K562 (cell line): ENCODE measurements around the gene ZFAND2A. TPM values are rescaled to one million over a fixed set of nuclear protein-coding genes. Genes with fewer than 3 reads are reported as not detected.
A peak's percentile ranks its signal among the peaks of the same experiment; 100 is the strongest.

Experiments used
- ATAC-seq: fragments of 200-7000 bp; cut with Tn5 transposase; 3 replicates; pipeline ENCODE4 v1.9.1; 2020; ENCODE audit warnings: moderate library complexity
- BruUV-seq: library from RNA; stranded (reverse); fragments of 400-500 nt; replicated peaks from 2 replicates; lab custom pipeline; 2021; lab: Mats Ljungman, UMichigan
- CTCF ChIA-PET: fragments of 300-600 bp; formaldehyde crosslinking; extraction: SDS; loops from one replicate; lab custom pipeline; 2021; ENCODE audit warnings: low intra/inter-chr PET ratio; lab: Yijun Ruan, JAX
- POLR2A ChIA-PET: fragments of 300-600, 350-650 bp; sonication (Branson Sonifier 250); formaldehyde crosslinking; extraction: SDS; loops from one replicate; lab custom pipeline; 2021; ENCODE audit warnings: antibody characterized with exemption, inconsistent platforms; lab: Yijun Ruan, JAX
- DNase-seq, 4 experiments: peaks; one replicate each; pipeline versions ENCODE4 v3.0.0 to v3.0.0-alpha.2; 2011 to 2018; ENCODE audit warnings: low spot score in 3 of 4, mixed read lengths in 3 of 4; ENCODE audit errors: extremely low read depth in 1 of 4
- FAIRE-seq: peaks from 2 replicates; lab custom pipeline; 2011; peaks lifted over from hg19 to GRCh38; lab: Jason Lieb, UNC
- H2AFZ ChIP-seq: 2 replicates; pipeline ENCODE4 v1.6.0; 2011; ENCODE audit warnings: low read depth, low read length, control low read depth, inconsistent platforms
- H3K27ac ChIP-seq: fragments of 200-600 bp; 3 replicates; pipeline ENCODE4 v1.8.0; 2011; ENCODE audit warnings: low read depth, mild to moderate bottlenecking, control low read depth, inconsistent platforms, low read length, moderate library complexity, mixed read lengths; ENCODE audit errors: extremely low read depth
- H3K27me3 ChIP-seq, 2 experiments: fragments of 300-600 bp in 1 of 2; 2 replicates in 1 of 2; 3 replicates in 1 of 2; pipeline versions ENCODE4 v1.6.0 to v1.8.0; 2011; ENCODE audit warnings: inconsistent platforms in 2 of 2, low read length in 2 of 2, mild to moderate bottlenecking in 1 of 2, mixed read lengths in 1 of 2, moderate library complexity in 1 of 2; ENCODE audit not compliant: control insufficient read depth in 2 of 2, insufficient read depth in 2 of 2
- H3K36me3 ChIP-seq: fragments of 300-600 bp; 3 replicates; pipeline ENCODE4 v1.8.0; 2011; ENCODE audit warnings: mild to moderate bottlenecking, low read length, inconsistent platforms; ENCODE audit not compliant: control insufficient read depth, insufficient read depth
- H3K4me1 ChIP-seq, 2 experiments: fragments of 200-600 bp in 1 of 2; replicated peaks in 1 of 2; 2 replicates in 1 of 2; 3 replicates in 1 of 2; pipeline versions ENCODE4 v1.5.1 to v1.8.0; 2011; ENCODE audit warnings: inconsistent platforms in 2 of 2, low read length in 2 of 2, mild to moderate bottlenecking in 1 of 2, mixed read lengths in 1 of 2, moderate library complexity in 1 of 2; ENCODE audit not compliant: control insufficient read depth in 2 of 2, insufficient read depth in 2 of 2
- H3K4me2 ChIP-seq: 2 replicates; pipeline ENCODE4 v1.6.1; 2011; ENCODE audit warnings: low read length, control low read depth, inconsistent platforms, mixed read lengths; ENCODE audit not compliant: insufficient read depth
- H3K4me3 ChIP-seq: fragments of 200-600 bp; sonication (generic), shearing (Covaris generic); 2 replicates; pipeline ENCODE4 v1.5.1; 2016; ENCODE audit warnings: control low read depth, inconsistent platforms
- H3K79me2 ChIP-seq: fragments of 200-600 bp; 3 replicates; pipeline ENCODE4 v1.8.0; 2011; ENCODE audit warnings: low read length, inconsistent platforms; ENCODE audit not compliant: control insufficient read depth, insufficient read depth
- H3K9ac ChIP-seq, 2 experiments: 2 replicates each; pipeline versions ENCODE4 v1.6.0 to v1.6.1; 2011; ENCODE audit warnings: low read depth in 2 of 2, low read length in 2 of 2, control low read depth in 1 of 2, inconsistent platforms in 1 of 2, mild to moderate bottlenecking in 1 of 2, mixed read lengths in 1 of 2; ENCODE audit not compliant: insufficient read depth in 1 of 2
- H3K9me1 ChIP-seq: one replicate; pipeline ENCODE4 v1.6.0; 2011; ENCODE audit warnings: inconsistent platforms, mild to moderate bottlenecking, low read length, moderate library complexity; ENCODE audit not compliant: control insufficient read depth, insufficient read depth
- H3K9me3 ChIP-seq: replicated peaks from 2 replicates; pipeline ENCODE4 v1.5.1; 2011; ENCODE audit warnings: low read depth, low read length, inconsistent platforms; ENCODE audit not compliant: control insufficient read depth, insufficient read depth
- H4K20me1 ChIP-seq: replicated peaks from 2 replicates; pipeline ENCODE4 v1.6.1; 2011; ENCODE audit warnings: low read length, inconsistent platforms, mixed read lengths; ENCODE audit not compliant: control insufficient read depth, insufficient read depth
- HCFC1 ChIP-seq: IDR thresholded peaks from 2 replicates; pipeline ENCODE4 v1.6.1; 2012; ENCODE audit warnings: low read depth, low read length, improper control_type of control experiment
- PHF8 ChIP-seq: fragments of 200-600 bp; sonication (generic); IDR thresholded peaks from 2 replicates; pipeline ENCODE4 v1.6.1; 2012; ENCODE audit warnings: mixed run types, mild to moderate bottlenecking, inconsistent platforms, low read length, moderate library complexity, borderline replicate concordance
- XRCC3 ChIP-seq: fragments of 450-650 bp; IDR thresholded peaks from 2 replicates; pipeline ENCODE4 v1.6.1; 2017; ENCODE audit warnings: mild to moderate bottlenecking, moderate library complexity
- WGBS: fragments of 100-300 bp; shearing (Covaris generic); methylation state at CpG from one replicate; pipeline ENCODE4 v1.1.6; 2016; ENCODE audit warnings: low coverage, mixed read lengths; ENCODE audit not compliant: insufficient coverage; ENCODE audit errors: missing lambda C conversion rate; 5-methylcytosine and 5-hydroxymethylcytosine counted together
- in situ Hi-C: fragments of 300-500 bp; cut with MboI; formaldehyde crosslinking; loops from 4 replicates; pipeline ENCODE4 v1.15.0; 2018; ENCODE audit warnings: inconsistent platforms, mixed read lengths
- intact Hi-C: fragments of 100-400 bp; cut with micrococcal nuclease; formaldehyde crosslinking; loops from 2 replicates; pipeline ENCODE4 v1.14.2; 2022
- polyA plus RNA-seq, 8 experiments: library from polyadenylated mRNA; depleted of rRNA in 4 of 8; stranded (reverse) in 5 of 8; unstranded in 3 of 8; fragments of >200 nt; fragmentation: Nextera tagmentation in 2 of 8; fragmentation: Illumina TruSeq in 1 of 8; extraction: Ambion mirVana in 2 of 8; extraction: Trizol in 1 of 8; gene quantifications; 2 replicates each; pipeline versions ENCODE4 v1.2.1 to v1.2.3, GENCODE V29; 2011 to 2014; ENCODE audit warnings: inconsistent platforms in 1 of 8, missing spikeins in 1 of 8
- total RNA-seq, 7 experiments: library from RNA; depleted of rRNA in 6 of 7; stranded (reverse); fragments of >200 nt in 6 of 7; fragmentation: Illumina TruSeq in 2 of 7; extraction: Trizol in 2 of 7; gene quantifications; 2 replicates each; pipeline versions ENCODE4 v1.2.1 to v1.2.3, GENCODE V29; 2011 to 2021; ENCODE audit warnings: low replicate concordance in 1 of 7

Gene ZFAND2A
- total and polyA plus RNA-seq, 9 of the 15 experiments (the other 6 are each of a cell fraction or from before 2014, with no cell fraction given): 16.8 to 56.8 (median 26.1) TPM

- peaks cover 23% of the 10 kb centered on the region for H3K36me3 ChIP-seq
- no peak for DNase-seq
- no peak overlapping the region for H3K4me3 ChIP-seq
- no peak for FAIRE-seq
- 94% methylated on average over 16 of the region's 16 CpGs for WGBS
- BruUV-seq: no TSS peak
- TF ChIP-seq PHF8 (0 out of 2 replicates have a peak, but pooled peaks have one; percentile 4), HCFC1 (no peak)
- no peak overlapping the region for H3K27ac ChIP-seq
- no peaks in the 10 kb centered on the region for H3K27me3 ChIP-seq
- in situ Hi-C loops (no loop called here), intact Hi-C loops (no loop called here)
- H3K9me3 ChIP-seq: no peaks in the 10 kb centered on the region
- peaks cover 9% of the 10 kb centered on the region; the same call in 1 of the 3 replicates for H3K79me2 ChIP-seq
- CTCF ChIA-PET: interaction anchor here (0.9 kb wide), 1 partner anchor 133 kb away, joined by 3 read pairs; no protein-coding TSS in a partner anchor
- no peak for ATAC-seq
- POLR2A ChIA-PET: interaction anchor here (0.7 kb wide), 1 partner anchor 75 kb away, joined by 3 read pairs; no protein-coding TSS in a partner anchor
- H4K20me1 ChIP-seq: no peaks in the 10 kb centered on the region
- H3K4me2 ChIP-seq: no peak overlapping the region
- no peak overlapping the region for H2AFZ ChIP-seq
- H3K9ac ChIP-seq: no peak overlapping the region
- H3K4me1 ChIP-seq: peaks cover 0 to 28% of the 10 kb centered on the region in 2 experiments; a peak in 2 of 5 replicates
- H3K9me1 ChIP-seq: no peaks in the 10 kb centered on the region
These were observed 34.4 kb downstream of the ZFAND2A start for GRCh38 chr7:1125603-1125969.

- ChIA-PET POLR2A (interaction anchor here (0.7 to 0.9 kb wide), 2 partner anchors 14 to 74 kb away, joined by 3 read pairs; no protein-coding TSS in a partner anchor), CTCF (interaction anchor here (0.9 kb wide), 1 partner anchor 132 kb away, joined by 3 read pairs; no protein-coding TSS in a partner anchor)
- FAIRE-seq (no peak), DNase-seq (no peak), ATAC-seq (no peak)
- 88% methylated on average over 21 of the region's 23 CpGs for WGBS
- H3K27me3 ChIP-seq: no peaks in the 10 kb centered on the region
- peaks cover 0 to 25% of the 10 kb centered on the region in 2 experiments; a peak in 2 of 5 replicates for H3K4me1 ChIP-seq
- H3K9me3 ChIP-seq: no peaks in the 10 kb centered on the region
- H3K4me2 ChIP-seq: no peak overlapping the region
- no peak overlapping the region for H3K27ac ChIP-seq
- H3K79me2 ChIP-seq: peaks cover 9% of the 10 kb centered on the region; the same call in 2 of the 3 replicates
- in situ Hi-C loops (no loop called here), intact Hi-C loops (no loop called here)
- H2AFZ ChIP-seq: no peak overlapping the region
- peak overlapping the region in 1 of 2 experiments; percentile 82; a peak in 2 of 4 replicates for H3K9ac ChIP-seq
- TF ChIP-seq XRCC3 (no peak), PHF8 (0 out of 2 replicates have a peak, but pooled peaks have one; percentile 9)
- H3K36me3 ChIP-seq: peaks cover 23% of the 10 kb centered on the region
- no peaks in the 10 kb centered on the region for H3K9me1 ChIP-seq
- H3K4me3 ChIP-seq: no peak overlapping the region
- no peaks in the 10 kb centered on the region for H4K20me1 ChIP-seq
- no TSS peak for BruUV-seq
These were observed 35.0 kb downstream of the ZFAND2A start for GRCh38 chr7:1124816-1125602.
